ENCODE data around the gene SEMA3E.

GRCh38 chr7:83475420-83475819 is 173.5 kb downstream of the SEMA3E start:
- TF ChIP-seq, protein P1, sequence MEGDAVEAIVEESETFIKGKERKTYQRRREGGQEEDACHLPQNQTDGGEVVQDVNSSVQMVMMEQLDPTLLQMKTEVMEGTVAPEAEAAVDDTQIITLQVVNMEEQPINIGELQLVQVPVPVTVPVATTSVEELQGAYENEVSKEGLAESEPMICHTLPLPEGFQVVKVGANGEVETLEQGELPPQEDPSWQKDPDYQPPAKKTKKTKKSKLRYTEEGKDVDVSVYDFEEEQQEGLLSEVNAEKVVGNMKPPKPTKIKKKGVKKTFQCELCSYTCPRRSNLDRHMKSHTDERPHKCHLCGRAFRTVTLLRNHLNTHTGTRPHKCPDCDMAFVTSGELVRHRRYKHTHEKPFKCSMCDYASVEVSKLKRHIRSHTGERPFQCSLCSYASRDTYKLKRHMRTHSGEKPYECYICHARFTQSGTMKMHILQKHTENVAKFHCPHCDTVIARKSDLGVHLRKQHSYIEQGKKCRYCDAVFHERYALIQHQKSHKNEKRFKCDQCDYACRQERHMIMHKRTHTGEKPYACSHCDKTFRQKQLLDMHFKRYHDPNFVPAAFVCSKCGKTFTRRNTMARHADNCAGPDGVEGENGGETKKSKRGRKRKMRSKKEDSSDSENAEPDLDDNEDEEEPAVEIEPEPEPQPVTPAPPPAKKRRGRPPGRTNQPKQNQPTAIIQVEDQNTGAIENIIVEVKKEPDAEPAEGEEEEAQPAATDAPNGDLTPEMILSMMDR (conservative IDR thresholded peaks at IDR 0.05; ENCODE audit: low read length), result peak; percentile 31
- TF ChIP-seq EZH2phosphoT487 (IDR thresholded peaks at IDR 0.05; ENCODE audit: borderline replicate concordance), result no peak
